Stimulated activated CD8-positive, alpha-beta memory T cell treated with anti-CD3 and anti-CD28 coated beads, Interleukin-12 subunit alpha, Interleukin-12 subunit beta, amount 100 ng/mL, for 1 hour (primary cell): ENCODE results near the gene HAP1.
"Not testable (repeated sequence)": the region's sequence is repeated elsewhere in the genome, so short reads cannot be mapped to it uniquely, and the experiment has no call there.

Experiments
- DNase-seq: peaks from one replicate; pipeline ENCODE4 v3.0.0-alpha.2; 2020; ENCODE audit warnings: low read depth

Gene HAP1

GRCh38 chr17:41689497-41690299 lies 44.7 kb downstream of the HAP1 start:
- DNase-seq: no peak

GRCh38 chr17:41688641-41689496 lies 45.6 kb downstream of the HAP1 start, which contains the start of gene EIF1:
Gene EIF1 (plus strand): TSS chr17:41688885. CDS start chr17:41689039, 154 bp downstream.
- peak; percentile 100 for DNase-seq

DNA sequence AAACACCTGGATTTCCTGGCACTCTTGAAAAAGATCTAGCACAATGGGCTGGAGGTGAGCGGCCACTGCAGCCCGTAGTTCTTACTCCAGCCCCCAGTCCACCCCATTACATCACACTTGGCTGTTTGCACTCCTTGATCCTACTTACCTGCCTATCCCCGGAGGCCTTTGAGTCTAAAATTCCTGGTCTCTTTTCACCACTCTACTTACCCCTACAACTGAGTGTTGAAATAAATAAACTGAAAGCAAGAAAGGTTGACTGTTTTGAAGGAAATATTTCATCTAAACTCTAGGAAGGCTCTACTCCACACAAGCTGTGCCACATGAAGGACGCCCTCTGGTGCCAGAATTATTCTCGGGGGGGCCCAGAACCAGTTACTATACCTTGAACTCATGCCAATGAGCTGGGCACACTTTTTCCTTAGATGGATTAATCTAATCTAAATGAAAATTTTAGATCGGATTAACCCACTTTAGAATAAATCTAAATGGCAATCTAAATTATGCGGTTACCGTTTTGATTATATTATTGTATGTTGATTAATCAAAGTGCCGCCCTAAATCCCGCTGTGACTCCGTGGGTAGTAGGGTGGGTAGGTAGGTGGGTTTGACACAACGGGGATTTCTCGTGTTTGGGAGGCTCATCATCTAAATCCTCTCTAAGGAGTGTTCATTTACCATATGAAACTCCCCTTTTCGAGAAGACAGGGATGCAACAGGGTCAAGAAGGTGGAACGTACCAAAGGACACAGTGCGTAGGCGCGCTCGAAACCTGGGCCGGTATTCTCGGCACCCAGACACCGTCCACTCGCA lies 46.4 kb downstream of the HAP1 start:
- DNase-seq: peak; percentile 45

DNA sequence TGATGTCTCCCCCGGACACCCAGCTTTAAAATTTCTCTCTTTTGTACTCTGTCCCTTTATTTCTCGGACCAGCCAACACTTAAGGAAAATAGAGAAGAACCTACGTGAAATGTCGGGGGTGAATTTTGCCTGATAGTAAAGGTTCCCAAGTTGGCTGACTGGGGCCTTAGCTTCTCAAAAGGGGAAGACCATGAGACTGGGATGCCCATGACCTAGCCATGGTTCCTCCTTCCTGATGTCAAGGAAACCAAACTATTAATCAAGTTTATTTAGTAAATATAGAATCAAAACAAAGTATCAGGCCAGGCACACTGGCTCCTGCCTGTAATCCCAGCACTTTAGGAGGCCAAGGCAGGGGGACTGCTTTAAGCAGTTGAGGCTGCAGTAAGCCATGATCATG lies 48.2 kb downstream of the HAP1 start:
- DNase-seq: no peak

DNA sequence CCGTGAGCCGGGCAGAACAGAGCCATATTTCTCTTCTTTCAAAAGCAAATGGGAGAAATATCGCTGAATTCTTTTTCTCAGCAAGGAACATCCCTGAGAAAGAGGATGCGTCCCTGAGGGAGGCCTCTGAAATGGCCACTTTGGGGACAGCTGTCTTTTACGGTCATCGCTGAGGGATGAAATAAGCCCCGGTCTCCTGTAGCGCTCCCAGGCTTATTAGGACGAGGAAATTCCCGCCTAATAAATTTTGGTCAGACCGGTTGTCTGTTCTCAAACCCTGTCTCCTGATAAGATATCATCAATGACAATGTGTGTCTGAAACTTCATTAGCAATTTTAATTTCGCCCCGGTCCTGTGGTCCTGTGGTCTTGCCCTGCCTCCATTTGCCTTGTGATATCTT lies 48.7 kb downstream of the HAP1 start:
- not testable (repeated sequence) for DNase-seq

GRCh38 chr17:41684035-41684434 lies 50.4 kb downstream of the HAP1 start:
- no peak for DNase-seq

GRCh38 chr17:41683441-41684007 lies 50.9 kb downstream of the HAP1 start:
- DNase-seq: no peak

DNA sequence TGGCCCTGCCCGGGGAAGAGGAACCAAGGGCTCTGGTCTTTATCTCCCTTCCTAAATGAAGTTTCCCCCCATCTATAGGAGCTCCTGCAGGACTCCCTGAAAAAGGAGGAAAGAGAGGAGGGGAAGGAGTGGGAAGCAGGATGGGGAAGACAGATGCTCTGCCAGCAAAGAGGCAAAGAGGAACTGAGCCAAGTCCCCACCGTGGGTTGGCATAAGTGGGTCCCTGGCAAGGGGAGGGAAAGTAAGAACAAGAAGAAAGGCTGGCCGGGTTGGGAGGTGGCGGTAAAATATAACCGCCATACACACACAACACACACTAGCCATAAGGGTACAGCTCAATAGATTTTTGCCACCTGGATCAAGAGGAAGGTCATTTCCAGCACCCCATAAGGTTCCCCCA lies 51.8 kb downstream of the HAP1 start:
- DNase-seq: no peak

- DNase-seq: no peak
These were observed 52.7 kb downstream of the HAP1 start for GRCh38 chr17:41681776-41682175.

GRCh38 chr17:41680426-41681040 lies 53.9 kb downstream of the HAP1 start:
- DNase-seq: no peak

DNA sequence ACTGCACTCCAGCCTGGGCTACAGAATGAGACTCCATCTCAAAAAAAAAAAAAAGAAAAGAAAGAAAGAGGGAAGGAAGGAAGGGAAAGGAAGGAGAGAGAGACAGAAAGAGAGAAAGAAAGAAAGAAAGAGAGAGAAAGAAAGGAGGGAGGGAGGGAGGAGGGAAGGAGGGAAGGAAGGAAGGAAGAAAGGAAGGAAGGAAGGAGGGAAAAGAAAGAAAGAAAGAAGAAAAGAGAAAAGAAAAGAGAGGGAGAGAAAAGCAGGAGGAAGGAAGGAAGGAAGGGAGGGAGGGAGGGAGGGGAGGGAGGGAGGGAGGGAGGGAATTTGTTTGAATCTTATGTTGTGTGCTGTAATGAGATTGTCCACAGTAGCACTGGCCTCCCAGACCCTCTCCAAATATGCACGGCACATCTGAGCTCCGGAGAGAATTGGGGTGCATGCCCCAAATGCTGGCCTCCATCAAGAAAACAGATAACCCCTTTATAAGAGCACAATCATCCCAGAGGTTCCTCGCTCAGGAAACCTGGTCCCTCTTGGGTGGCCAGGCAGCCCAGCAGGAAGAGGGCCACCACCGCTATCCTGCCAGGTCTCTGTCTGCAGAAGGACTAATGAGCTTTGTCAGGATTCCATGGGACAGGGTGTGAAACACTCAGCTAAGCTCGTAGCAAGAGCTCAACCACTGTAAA lies 54.6 kb downstream of the HAP1 start:
- DNase-seq: no peak

GRCh38 chr17:41678907-41679739 lies 55.3 kb downstream of the HAP1 start:
- no peak for DNase-seq

- DNase-seq: no peak
These were observed 56.0 kb downstream of the HAP1 start for GRCh38 chr17:41678411-41678906.

DNA sequence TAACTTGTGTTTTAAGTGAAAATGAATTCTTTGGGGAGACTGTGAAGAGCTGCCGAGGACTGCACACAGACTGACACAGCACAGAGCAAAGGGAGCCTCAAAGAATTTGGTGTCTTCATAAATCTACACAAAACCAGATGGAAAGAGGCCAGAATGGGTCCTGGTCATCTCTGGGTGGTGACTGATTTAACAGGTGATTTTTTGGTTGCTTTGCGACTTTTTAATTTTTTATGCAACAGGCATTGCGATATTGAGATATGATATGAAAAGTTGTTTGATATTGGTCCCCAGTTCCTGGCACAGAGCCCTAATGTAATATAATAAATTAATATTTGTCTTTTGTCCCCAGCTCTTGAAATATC lies 58.4 kb downstream of the HAP1 start:
- DNase-seq: no peak

- not testable (repeated sequence) for DNase-seq
These were observed 59.0 kb downstream of the HAP1 start for GRCh38 chr17:41675157-41676057.
